Vagina (tissue), 2 donors: Measurements from ENCODE around the gene ANKRD63.

Experiments
- POLR2A ChIP-seq, 2 donors: fragments of 450-650 bp; IDR thresholded peaks; one replicate each; pipeline ENCODE4 v1.6.1; 2017; ENCODE audit warnings: antibody characterized with exemption in 2 of 2, mild to moderate bottlenecking in 2 of 2, moderate library complexity in 2 of 2
- POLR2AphosphoS5 ChIP-seq, 2 donors: sonication (generic); formaldehyde crosslinking; IDR thresholded peaks; one replicate each; pipeline ENCODE4 v1.9.0; 2017; ENCODE audit warnings: antibody characterized with exemption in 2 of 2, mild to moderate bottlenecking in 2 of 2, low read depth in 1 of 2; ENCODE audit not compliant: insufficient read depth in 1 of 2
- TF ChIP-seq, protein P1 (sequence below), 3 experiments: fragments of 450-650 bp in 2 of 3; fragments of 200-600 bp in 1 of 3; sonication (generic) in 1 of 3; IDR thresholded peaks; one replicate each; pipeline ENCODE4 v1.5.1; 2017 to 2019; ENCODE audit warnings: antibody characterized with exemption in 3 of 3, mild to moderate bottlenecking in 2 of 3, moderate library complexity in 2 of 3

DNA sequence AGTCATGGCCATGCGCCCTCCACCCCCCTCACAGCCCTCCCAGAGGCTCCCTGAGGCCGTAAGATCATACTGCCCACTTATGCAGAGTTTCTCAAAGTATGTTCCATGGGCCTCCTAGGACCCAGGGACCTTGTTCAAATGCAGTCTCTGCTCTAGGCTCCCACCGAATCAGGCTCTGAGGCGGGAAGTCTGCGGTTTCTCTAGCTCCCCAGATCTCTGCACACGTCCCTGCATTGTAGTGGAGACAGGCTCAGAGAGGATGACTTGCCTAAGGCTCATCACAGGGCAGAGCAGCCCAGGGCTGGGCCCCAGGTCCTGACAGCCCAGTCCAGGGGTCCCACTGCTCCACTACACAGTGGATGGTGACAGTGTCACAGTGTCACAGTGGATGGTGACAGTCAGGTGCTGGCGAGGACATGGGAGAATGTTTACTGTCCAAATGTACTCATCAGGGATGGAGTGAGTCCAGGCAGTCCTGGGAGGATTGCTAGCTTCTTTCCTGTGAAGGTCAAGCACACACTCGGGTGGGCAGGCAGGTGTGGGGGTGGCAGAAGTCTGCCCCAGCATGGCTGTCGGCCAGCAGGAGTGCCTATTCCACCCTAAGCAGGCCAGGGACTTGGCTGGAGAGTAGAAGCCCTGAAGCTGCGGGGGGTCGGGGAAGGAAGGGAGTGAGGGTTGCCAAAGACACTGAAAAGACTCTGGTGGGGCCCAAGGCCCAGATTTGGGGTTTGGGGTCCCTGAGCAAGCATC lies 12.4 kb downstream of the ANKRD63 start:
- TF ChIP-seq POLR2AphosphoS5 (IDR thresholded peaks at IDR 0.05; ENCODE audit: insufficient read depth in 1 of 2, low read depth in 1 of 2) (no peak), POLR2A (IDR thresholded peaks at IDR 0.05) (no peak)
- TF ChIP-seq, protein P1, sequence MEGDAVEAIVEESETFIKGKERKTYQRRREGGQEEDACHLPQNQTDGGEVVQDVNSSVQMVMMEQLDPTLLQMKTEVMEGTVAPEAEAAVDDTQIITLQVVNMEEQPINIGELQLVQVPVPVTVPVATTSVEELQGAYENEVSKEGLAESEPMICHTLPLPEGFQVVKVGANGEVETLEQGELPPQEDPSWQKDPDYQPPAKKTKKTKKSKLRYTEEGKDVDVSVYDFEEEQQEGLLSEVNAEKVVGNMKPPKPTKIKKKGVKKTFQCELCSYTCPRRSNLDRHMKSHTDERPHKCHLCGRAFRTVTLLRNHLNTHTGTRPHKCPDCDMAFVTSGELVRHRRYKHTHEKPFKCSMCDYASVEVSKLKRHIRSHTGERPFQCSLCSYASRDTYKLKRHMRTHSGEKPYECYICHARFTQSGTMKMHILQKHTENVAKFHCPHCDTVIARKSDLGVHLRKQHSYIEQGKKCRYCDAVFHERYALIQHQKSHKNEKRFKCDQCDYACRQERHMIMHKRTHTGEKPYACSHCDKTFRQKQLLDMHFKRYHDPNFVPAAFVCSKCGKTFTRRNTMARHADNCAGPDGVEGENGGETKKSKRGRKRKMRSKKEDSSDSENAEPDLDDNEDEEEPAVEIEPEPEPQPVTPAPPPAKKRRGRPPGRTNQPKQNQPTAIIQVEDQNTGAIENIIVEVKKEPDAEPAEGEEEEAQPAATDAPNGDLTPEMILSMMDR (IDR thresholded peaks at IDR 0.05), result no peak
